GM23248 (cell line): ENCODE results near the gene EML4.

Experiments used
- EZH2 ChIP-seq: fragments of 200-600 bp; sonication (generic); IDR thresholded peaks from 2 replicates; pipeline ENCODE4 v1.6.1; 2018; ENCODE audit warnings: antibody characterized with exemption, mild to moderate bottlenecking; ENCODE audit not compliant: insufficient read depth, poor library complexity, severe bottlenecking
- EZH2phosphoT487 ChIP-seq: fragments of 200-600 bp; sonication (generic); IDR thresholded peaks from 2 replicates; pipeline ENCODE4 v1.6.1; 2018; ENCODE audit warnings: antibody characterized with exemption, moderate library complexity, mild to moderate bottlenecking, low read depth; ENCODE audit not compliant: insufficient read depth

- no peak for TF ChIP-seq EZH2
- TF ChIP-seq EZH2phosphoT487: no peak
Observed at GRCh38 chr2:42218712-42219111, 49.6 kb downstream of the EML4 start.
